ENCODE measurements around the gene JAK1.

DNA sequence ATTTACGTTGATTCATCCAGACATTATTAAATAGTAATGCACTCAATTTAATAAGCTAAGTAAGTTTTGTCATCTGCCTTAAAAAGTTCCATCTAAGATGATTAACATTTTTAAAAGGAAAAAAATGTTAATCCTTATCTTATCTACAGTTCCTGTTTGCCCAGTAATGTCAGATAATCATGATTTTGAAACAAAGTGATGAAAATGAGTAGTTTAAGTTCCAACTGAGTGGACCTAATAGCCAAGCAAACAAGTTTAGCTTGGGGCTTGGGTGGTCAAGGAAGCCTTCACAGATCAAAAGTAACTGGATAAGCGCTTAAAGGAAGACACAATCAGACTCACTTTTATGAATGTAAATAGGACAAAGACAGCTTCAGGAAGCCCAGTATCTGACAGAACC is 40.5 kb upstream of the JAK1 start:
- TF ChIP-seq CTCF (IDR thresholded peaks at IDR 0.05 in 8 of 11, conservative IDR thresholded peaks at IDR 0.05 in 3 of 11) (no peak), POLR2A (IDR thresholded peaks at IDR 0.05) (no peak), POLR2AphosphoS5 (IDR thresholded peaks at IDR 0.05) (no peak)

All from spleen (tissue), 7 donors.